Measurements from ENCODE around the gene TUBB.

GRCh38 chr6:30749554-30750378, 29.6 kb downstream of the TUBB start:
- TF ChIP-seq, protein P1, sequence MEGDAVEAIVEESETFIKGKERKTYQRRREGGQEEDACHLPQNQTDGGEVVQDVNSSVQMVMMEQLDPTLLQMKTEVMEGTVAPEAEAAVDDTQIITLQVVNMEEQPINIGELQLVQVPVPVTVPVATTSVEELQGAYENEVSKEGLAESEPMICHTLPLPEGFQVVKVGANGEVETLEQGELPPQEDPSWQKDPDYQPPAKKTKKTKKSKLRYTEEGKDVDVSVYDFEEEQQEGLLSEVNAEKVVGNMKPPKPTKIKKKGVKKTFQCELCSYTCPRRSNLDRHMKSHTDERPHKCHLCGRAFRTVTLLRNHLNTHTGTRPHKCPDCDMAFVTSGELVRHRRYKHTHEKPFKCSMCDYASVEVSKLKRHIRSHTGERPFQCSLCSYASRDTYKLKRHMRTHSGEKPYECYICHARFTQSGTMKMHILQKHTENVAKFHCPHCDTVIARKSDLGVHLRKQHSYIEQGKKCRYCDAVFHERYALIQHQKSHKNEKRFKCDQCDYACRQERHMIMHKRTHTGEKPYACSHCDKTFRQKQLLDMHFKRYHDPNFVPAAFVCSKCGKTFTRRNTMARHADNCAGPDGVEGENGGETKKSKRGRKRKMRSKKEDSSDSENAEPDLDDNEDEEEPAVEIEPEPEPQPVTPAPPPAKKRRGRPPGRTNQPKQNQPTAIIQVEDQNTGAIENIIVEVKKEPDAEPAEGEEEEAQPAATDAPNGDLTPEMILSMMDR (IDR thresholded peaks at IDR 0.05; ENCODE audit: low read length), result no peak
- no peak for TF ChIP-seq EZH2 (IDR thresholded peaks at IDR 0.05; ENCODE audit: borderline replicate concordance, low read length)

Data from OCI-LY1 (cell line).